Stomach smooth muscle (tissue), 2 donors: ENCODE measurements around the gene LRP1-AS.

Experiments used
- H3K27ac ChIP-seq: one replicate; pipeline ENCODE4 v1.7.0; 2013; ENCODE audit warnings: mild to moderate bottlenecking, low read length, inconsistent platforms
- H3K27me3 ChIP-seq, 2 donors: one replicate each; pipeline ENCODE4 v1.7.0; 2013; ENCODE audit warnings: low read length in 2 of 2; ENCODE audit not compliant: insufficient read depth in 2 of 2, control insufficient read depth in 1 of 2
- H3K36me3 ChIP-seq, 2 donors: one replicate each; pipeline ENCODE4 v1.7.0; 2013; ENCODE audit warnings: low read length in 2 of 2; ENCODE audit not compliant: control insufficient read depth in 2 of 2, insufficient read depth in 2 of 2
- H3K4me1 ChIP-seq: one replicate; pipeline ENCODE4 v1.7.0; 2013; ENCODE audit warnings: low read length; ENCODE audit not compliant: control insufficient read depth, insufficient read depth
- H3K4me3 ChIP-seq, 2 donors: one replicate each; pipeline ENCODE4 v1.7.0; 2013; ENCODE audit warnings: low read length in 2 of 2
- H3K9ac ChIP-seq, 2 donors: one replicate each; pipeline ENCODE4 v1.7.0; 2013; ENCODE audit warnings: low read length in 2 of 2, mild to moderate bottlenecking in 1 of 2
- H3K9me3 ChIP-seq, 2 donors: one replicate each; pipeline ENCODE4 v1.7.0; 2013; ENCODE audit warnings: low read length in 2 of 2; ENCODE audit not compliant: control insufficient read depth in 2 of 2
- donor health status: healthy.
- donor health status: Pancreatic carcinoma.

Gene LRP1-AS

GRCh38 chr12:57170927-57171326 is 23.5 kb upstream of the LRP1-AS start:
- Histone ChIP-seq H3K4me1 (peaks cover 17% of the 10 kb centered on the region), H3K36me3 (peaks cover 32 to 45% of the 10 kb centered on the region in 2 donors)

DNA sequence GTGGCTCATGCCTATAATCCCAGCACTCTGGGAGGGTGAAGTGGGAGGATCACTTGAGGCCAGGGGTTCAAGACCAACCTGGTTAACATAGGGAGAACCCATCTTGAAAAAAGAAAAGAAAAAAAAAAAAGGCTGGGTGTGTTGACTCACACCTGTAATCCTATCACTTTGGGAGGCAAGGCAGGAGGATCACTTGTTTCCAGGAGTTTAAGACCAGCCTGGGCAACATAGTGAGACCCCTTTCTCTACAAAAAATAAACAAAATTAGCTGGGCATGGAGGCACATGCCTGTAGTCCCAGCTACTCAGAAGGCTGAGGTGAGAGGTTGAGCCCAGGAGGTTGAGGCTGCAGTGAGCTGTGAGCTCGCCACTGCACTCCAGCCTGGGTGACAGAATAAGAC is 23.0 kb upstream of the LRP1-AS start:
- H3K9ac ChIP-seq, result no peak overlapping the region
- H3K9me3 ChIP-seq, result no peaks in the 10 kb centered on the region
- H3K36me3 ChIP-seq, result peaks cover 37 to 49% of the 10 kb centered on the region in 2 donors
- no peak overlapping the region for H3K4me3 ChIP-seq
- peaks cover 13% of the 10 kb centered on the region for H3K4me1 ChIP-seq
- no peaks in the 10 kb centered on the region for H3K27me3 ChIP-seq
- no peak overlapping the region for H3K27ac ChIP-seq

More at GRCh38 chr12:57170927-57171326, 23.5 kb upstream of the LRP1-AS start:
- H3K4me3 ChIP-seq, result no peak overlapping the region
- no peak overlapping the region for H3K9ac ChIP-seq
- H3K9me3 ChIP-seq, result no peaks in the 10 kb centered on the region
- no peak overlapping the region for H3K27ac ChIP-seq
- no peaks in the 10 kb centered on the region for H3K27me3 ChIP-seq

- H3K4me3 ChIP-seq, result no peak overlapping the region
- H3K36me3 ChIP-seq, result peaks cover 41 to 51% of the 10 kb centered on the region in 2 donors
- H3K9me3 ChIP-seq, result no peaks in the 10 kb centered on the region
- no peak overlapping the region for H3K27ac ChIP-seq
- no peaks in the 10 kb centered on the region for H3K27me3 ChIP-seq
- peaks cover 9% of the 10 kb centered on the region for H3K4me1 ChIP-seq
- H3K9ac ChIP-seq, result no peak overlapping the region
Measured at GRCh38 chr12:57169969-57170368, 22.6 kb upstream of the LRP1-AS start.

GRCh38 chr12:57169046-57169795 is 21.8 kb upstream of the LRP1-AS start:
- no peak overlapping the region for H3K4me3 ChIP-seq
- peaks cover 6% of the 10 kb centered on the region for H3K4me1 ChIP-seq
- no peaks in the 10 kb centered on the region for H3K9me3 ChIP-seq
- no peaks in the 10 kb centered on the region for H3K27me3 ChIP-seq
- no peak overlapping the region for H3K27ac ChIP-seq
- H3K9ac ChIP-seq, result no peak overlapping the region
- peaks cover 44 to 55% of the 10 kb centered on the region in 2 donors for H3K36me3 ChIP-seq

DNA sequence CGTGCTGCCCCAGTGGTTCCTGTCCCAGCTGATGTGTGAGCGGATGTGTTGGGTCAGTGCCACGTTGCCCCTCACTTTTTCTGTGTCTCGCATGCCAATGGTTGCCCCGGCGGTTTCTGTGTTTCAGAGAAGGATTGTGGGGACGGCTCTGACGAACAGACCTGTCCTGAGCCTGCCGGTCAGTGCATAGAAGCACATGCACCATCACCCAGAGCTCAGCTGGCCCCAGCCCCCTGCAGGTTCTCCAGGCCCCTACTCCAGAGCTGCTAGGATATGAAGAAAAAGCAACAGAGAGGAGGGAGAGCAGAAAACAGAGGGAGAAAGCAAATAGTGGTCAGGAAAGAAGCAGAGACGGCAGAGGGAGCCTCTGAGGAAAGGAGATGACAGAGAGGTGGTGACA is 20.6 kb upstream of the LRP1-AS start:
- Histone ChIP-seq H3K9ac (no peak overlapping the region), H3K9me3 (no peaks in the 10 kb centered on the region), H3K4me1 (peaks cover 6% of the 10 kb centered on the region), H3K27me3 (no peaks in the 10 kb centered on the region), H3K4me3 (no peak overlapping the region), H3K27ac (no peak overlapping the region), H3K36me3 (peaks cover 43 to 44% of the 10 kb centered on the region in 2 donors)

GRCh38 chr12:57166971-57167371 is 19.6 kb upstream of the LRP1-AS start:
- H3K27me3 ChIP-seq, result no peaks in the 10 kb centered on the region
- no peak overlapping the region for H3K4me3 ChIP-seq
- no peak overlapping the region for H3K27ac ChIP-seq
- peaks cover 6% of the 10 kb centered on the region for H3K4me1 ChIP-seq
- no peaks in the 10 kb centered on the region for H3K9me3 ChIP-seq
- H3K36me3 ChIP-seq, result peaks cover 48 to 50% of the 10 kb centered on the region in 2 donors
- H3K9ac ChIP-seq, result no peak overlapping the region

DNA sequence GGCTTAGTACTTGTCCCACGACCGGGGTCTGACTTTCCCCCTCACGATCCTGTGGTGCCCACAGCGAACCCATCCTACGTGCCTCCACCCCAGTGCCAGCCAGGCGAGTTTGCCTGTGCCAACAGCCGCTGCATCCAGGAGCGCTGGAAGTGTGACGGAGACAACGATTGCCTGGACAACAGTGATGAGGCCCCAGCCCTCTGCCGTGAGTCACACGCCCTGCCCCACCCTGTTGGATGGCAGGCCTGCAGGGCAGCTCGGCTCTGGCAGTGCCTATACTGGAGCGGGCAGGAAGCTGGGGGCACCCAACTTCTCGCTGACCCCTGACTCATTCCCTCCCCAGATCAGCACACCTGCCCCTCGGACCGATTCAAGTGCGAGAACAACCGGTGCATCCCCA is 18.3 kb upstream of the LRP1-AS start:
- Histone ChIP-seq H3K9me3 (no peaks in the 10 kb centered on the region), H3K4me1 (peaks cover 2% of the 10 kb centered on the region), H3K4me3 (no peak overlapping the region), H3K27me3 (no peaks in the 10 kb centered on the region), H3K27ac (no peak overlapping the region), H3K9ac (no peak overlapping the region), H3K36me3 (peaks cover 60% of the 10 kb centered on the region in 2 donors)

DNA sequence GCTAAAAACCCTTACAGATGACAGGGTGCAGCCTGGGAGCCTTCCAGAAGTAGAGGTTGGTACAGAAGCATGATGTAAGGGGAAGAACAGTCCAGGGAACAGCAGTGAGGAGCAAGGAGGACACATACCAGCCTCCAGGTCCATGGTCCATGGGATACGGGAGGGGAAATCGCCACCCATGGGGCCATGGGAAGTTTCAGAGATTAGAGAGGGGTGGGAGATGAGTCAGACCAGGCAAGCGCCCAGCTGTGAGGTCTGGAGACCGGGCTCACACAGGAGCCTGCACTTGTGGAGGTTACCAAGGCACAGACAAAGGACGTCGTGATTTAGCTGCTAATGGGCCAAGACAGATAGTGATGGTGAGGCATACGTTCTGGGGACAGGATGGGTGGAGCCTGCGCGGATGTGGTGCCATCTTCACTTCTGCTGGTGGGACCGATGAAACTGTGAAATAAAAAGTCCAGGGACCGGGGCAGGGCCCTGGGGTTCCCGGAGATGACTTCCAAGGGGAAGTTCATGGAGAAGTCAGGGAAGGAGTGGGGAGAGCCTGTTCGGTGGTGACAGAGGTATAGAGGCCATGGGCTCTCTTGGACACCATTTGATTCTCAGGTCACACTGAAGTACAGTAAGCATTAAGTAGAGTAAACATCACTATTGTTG is 17.7 kb upstream of the LRP1-AS start:
- no peak overlapping the region for H3K4me3 ChIP-seq
- no peak overlapping the region for H3K9ac ChIP-seq
- peaks cover 63 to 65% of the 10 kb centered on the region in 2 donors for H3K36me3 ChIP-seq
- no peaks in the 10 kb centered on the region for H3K4me1 ChIP-seq
- H3K27me3 ChIP-seq, result no peaks in the 10 kb centered on the region
- no peak overlapping the region for H3K27ac ChIP-seq
- no peaks in the 10 kb centered on the region for H3K9me3 ChIP-seq

DNA sequence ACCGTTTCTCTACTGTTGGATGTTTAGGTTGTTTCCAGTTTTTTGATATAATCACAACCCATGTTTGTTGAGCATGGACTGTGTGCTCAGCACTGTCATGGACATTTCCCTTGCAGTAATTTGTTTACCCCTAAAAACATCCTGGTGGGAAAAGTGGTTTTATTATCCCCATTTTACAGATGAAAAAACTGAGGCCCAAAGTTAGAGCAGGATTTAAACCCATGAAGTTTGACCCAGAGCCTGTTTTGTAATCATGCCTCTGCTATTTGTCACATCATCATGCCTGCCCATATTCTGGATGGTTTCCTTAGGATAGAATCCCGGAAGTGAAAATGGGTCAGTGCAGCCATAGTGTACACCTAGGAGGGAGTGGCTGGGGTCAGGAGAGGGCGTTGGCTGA is 17.0 kb upstream of the LRP1-AS start:
- H3K4me3 ChIP-seq, result no peak overlapping the region
- peaks cover 2% of the 10 kb centered on the region for H3K4me1 ChIP-seq
- H3K27me3 ChIP-seq, result no peaks in the 10 kb centered on the region
- H3K36me3 ChIP-seq, result peaks cover 69 to 70% of the 10 kb centered on the region in 2 donors
- no peak overlapping the region for H3K27ac ChIP-seq
- no peaks in the 10 kb centered on the region for H3K9me3 ChIP-seq
- no peak overlapping the region for H3K9ac ChIP-seq

DNA sequence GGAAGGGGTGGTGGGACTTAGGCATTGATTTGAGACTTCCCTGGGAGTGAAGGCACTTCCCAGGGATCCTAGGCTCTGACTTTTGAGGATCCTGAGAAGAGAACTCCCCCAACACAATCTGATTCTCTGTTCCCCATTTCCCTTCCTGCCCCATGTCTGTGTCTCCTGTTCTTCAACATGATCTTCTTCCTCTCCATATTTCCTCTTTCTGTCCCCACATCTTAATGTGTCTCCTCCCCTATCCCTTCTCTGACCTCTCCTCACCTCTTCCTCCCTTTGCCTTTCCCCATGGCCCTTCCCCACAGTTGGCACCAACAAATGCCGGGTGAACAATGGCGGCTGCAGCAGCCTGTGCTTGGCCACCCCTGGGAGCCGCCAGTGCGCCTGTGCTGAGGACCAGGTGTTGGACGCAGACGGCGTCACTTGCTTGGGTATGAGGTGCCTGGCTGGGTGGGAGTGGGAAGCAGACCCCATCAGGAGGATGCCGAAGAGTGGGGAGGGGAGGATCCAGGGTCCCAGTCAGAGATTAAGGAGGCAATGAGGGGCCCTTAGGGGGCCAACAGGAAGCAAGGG is 15.2 kb upstream of the LRP1-AS start:
- Histone ChIP-seq H3K27me3 (no peaks in the 10 kb centered on the region), H3K9me3 (no peaks in the 10 kb centered on the region), H3K27ac (no peak overlapping the region), H3K9ac (no peak overlapping the region), H3K4me1 (peaks cover 15% of the 10 kb centered on the region), H3K4me3 (no peak overlapping the region), H3K36me3 (peaks cover 73 to 75% of the 10 kb centered on the region in 2 donors)

DNA sequence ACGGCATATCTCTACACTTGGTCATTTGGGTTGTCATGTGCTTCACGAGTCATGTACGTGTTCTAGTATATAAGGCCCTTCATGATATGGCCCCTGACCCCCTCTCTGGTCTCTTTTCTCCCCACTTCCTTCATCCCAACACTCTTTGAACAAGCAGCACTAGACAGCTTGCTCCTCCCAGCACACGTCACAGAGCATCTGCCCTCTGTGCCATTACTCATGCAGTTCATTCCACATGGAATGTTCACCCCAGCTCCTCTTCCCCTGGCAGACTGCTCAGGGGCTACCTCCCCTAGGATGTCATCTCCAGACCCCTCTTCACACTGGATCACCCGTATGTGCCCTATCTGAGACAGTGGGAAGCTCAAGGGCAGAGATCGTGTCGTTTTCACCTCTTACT is 14.1 kb upstream of the LRP1-AS start:
- no peak overlapping the region for H3K9ac ChIP-seq
- peaks cover 15% of the 10 kb centered on the region for H3K4me1 ChIP-seq
- H3K27ac ChIP-seq, result no peak overlapping the region
- no peak overlapping the region for H3K4me3 ChIP-seq
- no peaks in the 10 kb centered on the region for H3K27me3 ChIP-seq
- H3K9me3 ChIP-seq, result no peaks in the 10 kb centered on the region
- H3K36me3 ChIP-seq, result peaks cover 62 to 71% of the 10 kb centered on the region in 2 donors
